NCI-H2171 (cell line): ENCODE data around the gene RABGAP1L.
"Not testable (repeated sequence)": the region's sequence is repeated elsewhere in the genome, so short reads cannot be mapped to it uniquely, and the experiment has no call there.

ENCODE experiments used
- DNase-seq: peaks from one replicate; lab custom pipeline; 2025; lab: John Stamatoyannopoulos, UW

Gene RABGAP1L

DNA sequence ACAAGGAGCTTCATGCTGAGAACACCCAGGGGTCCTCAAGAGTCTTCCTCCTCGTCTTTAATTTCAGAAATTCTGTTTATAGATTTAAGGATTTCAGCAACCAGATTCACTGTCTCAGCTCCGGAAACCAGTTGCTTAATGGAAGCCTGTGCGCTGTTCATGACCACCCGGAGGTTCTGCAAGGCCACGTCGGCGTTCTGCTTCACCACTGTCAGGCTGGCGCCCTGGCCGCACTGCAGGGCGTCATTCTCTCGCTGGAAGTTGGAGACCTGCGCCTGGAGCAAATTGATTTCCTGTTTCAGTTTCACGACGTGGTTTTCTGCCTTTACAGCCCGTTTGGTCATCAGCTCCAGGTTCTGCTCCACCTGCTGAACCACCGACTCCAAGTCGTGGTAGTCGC lies 885.3 kb downstream of the RABGAP1L start:
- not testable (repeated sequence) for DNase-seq
